Endothelial cell of umbilical vein (primary cell): ENCODE results near the gene CDC42BPG. TPM values are rescaled to one million over a fixed set of nuclear protein-coding genes. Genes with fewer than 3 reads are reported as not detected.

Source experiments
- BruUV-seq: library from RNA; stranded (reverse); fragments of 400-500 nt; replicated peaks from 2 replicates; lab custom pipeline; 2021; lab: Mats Ljungman, UMichigan
- CTCF ChIA-PET: fragments of 300-600, 350-600 bp; sonication (Branson Sonifier 250); formaldehyde crosslinking; loops from one replicate; lab custom pipeline; 2021; ENCODE audit warnings: antibody characterized with exemption, inconsistent platforms; lab: Charles Lee
- POLR2A ChIA-PET: fragments of 300-600, 350-600 bp; sonication (Branson Sonifier 250); formaldehyde crosslinking; loops from one replicate; lab custom pipeline; 2021; ENCODE audit warnings: antibody characterized with exemption, inconsistent platforms; lab: Charles Lee
- DNase-seq: peaks from one replicate; pipeline ENCODE4 v3.0.0-alpha.2; 2011; ENCODE audit warnings: low read depth, low spot score
- FAIRE-seq: peaks from 2 replicates; lab custom pipeline; 2011; peaks lifted over from hg19 to GRCh38; lab: Jason Lieb, UNC
- H2AFZ ChIP-seq: 2 replicates; pipeline ENCODE4 v1.6.0; 2012; ENCODE audit warnings: low read depth, low read length, control low read depth, inconsistent platforms
- H3K27ac ChIP-seq: 2 replicates; pipeline ENCODE4 v1.5.1; 2011; ENCODE audit warnings: low read depth, mild to moderate bottlenecking, control low read depth, low read length, moderate library complexity; ENCODE audit not compliant: insufficient read depth
- H3K27me3 ChIP-seq, 2 experiments: 2 replicates each; pipeline versions ENCODE4 v1.6.0 to v1.6.1; 2011; ENCODE audit warnings: low read length in 2 of 2, mixed read lengths in 1 of 2; ENCODE audit not compliant: control insufficient read depth in 2 of 2, insufficient read depth in 2 of 2
- H3K36me3 ChIP-seq, 2 experiments: 2 replicates in 1 of 2; 3 replicates in 1 of 2; pipeline ENCODE4 v1.5.1; 2011; ENCODE audit warnings: low read length in 2 of 2, mild to moderate bottlenecking in 1 of 2, moderate library complexity in 1 of 2; ENCODE audit not compliant: control insufficient read depth in 2 of 2, insufficient read depth in 2 of 2; ENCODE audit errors: extremely low read depth in 1 of 2
- H3K4me1 ChIP-seq: 3 replicates; pipeline ENCODE4 v1.5.1; 2011; ENCODE audit warnings: mild to moderate bottlenecking, low read length; ENCODE audit not compliant: control insufficient read depth, insufficient read depth; ENCODE audit errors: extremely low read depth
- H3K4me2 ChIP-seq: 2 replicates; pipeline ENCODE4 v1.6.1; 2011; ENCODE audit warnings: low read length, control low read depth, mixed read lengths; ENCODE audit not compliant: insufficient read depth
- H3K4me3 ChIP-seq, 3 experiments: fragments of 200-600 bp in 1 of 3; sonication (generic), shearing (Covaris generic) in 1 of 3; replicated peaks in 1 of 3; 2 replicates each; pipeline ENCODE4 v1.5.1; 2011 to 2016; ENCODE audit warnings: control low read depth in 3 of 3, low read length in 3 of 3, mild to moderate bottlenecking in 2 of 3, inconsistent platforms in 1 of 3, low read depth in 1 of 3, moderate library complexity in 1 of 3; ENCODE audit not compliant: insufficient read depth in 1 of 3
- H3K79me2 ChIP-seq: 2 replicates; pipeline ENCODE4 v1.6.0; 2012; ENCODE audit warnings: low read length, inconsistent platforms; ENCODE audit not compliant: control insufficient read depth, insufficient read depth
- H3K9ac ChIP-seq: replicated peaks from 2 replicates; pipeline ENCODE3; 2011; ENCODE audit warnings: low read length, control low read depth; ENCODE audit not compliant: insufficient read depth; ENCODE audit errors: extremely low read depth
- H3K9me1 ChIP-seq: replicated peaks from 3 replicates; pipeline ENCODE4 v1.6.0; 2011; ENCODE audit warnings: mild to moderate bottlenecking, low read length; ENCODE audit not compliant: control insufficient read depth, insufficient read depth; ENCODE audit errors: extremely low read depth
- H3K9me3 ChIP-seq: replicated peaks from 2 replicates; pipeline ENCODE4 v1.5.1; 2012; ENCODE audit warnings: low read length, inconsistent platforms; ENCODE audit not compliant: control insufficient read depth, insufficient read depth
- H4K20me1 ChIP-seq: replicated peaks from 2 replicates; pipeline ENCODE3; 2011; ENCODE audit warnings: mild to moderate bottlenecking, low read length; ENCODE audit not compliant: control insufficient read depth, insufficient read depth; ENCODE audit errors: extremely low read depth
- EZH2 ChIP-seq: IDR thresholded peaks from 2 replicates; pipeline ENCODE4 v1.6.1; 2012; ENCODE audit warnings: borderline replicate concordance, low read depth, mild to moderate bottlenecking, moderate library complexity, low read length, inconsistent platforms; ENCODE audit not compliant: severe bottlenecking
- FOS ChIP-seq: IDR thresholded peaks from 2 replicates; pipeline ENCODE4 v1.6.1; 2011; ENCODE audit warnings: mild to moderate bottlenecking, low read length, moderate library complexity, borderline replicate concordance; ENCODE audit not compliant: insufficient read depth
- GATA2 ChIP-seq: IDR thresholded peaks from 2 replicates; pipeline ENCODE4 v1.7.0; 2011; ENCODE audit warnings: low read depth, mild to moderate bottlenecking, moderate library complexity, mixed read lengths, low read length; ENCODE audit not compliant: insufficient read length, insufficient read depth
- JUN ChIP-seq: IDR thresholded peaks from 2 replicates; pipeline ENCODE4 v1.6.1; 2011; ENCODE audit warnings: borderline replicate concordance, low read depth; ENCODE audit not compliant: insufficient read length, insufficient read depth
- MAX ChIP-seq: IDR thresholded peaks from 2 replicates; pipeline ENCODE4 v1.6.1; 2011; ENCODE audit not compliant: insufficient read depth, insufficient read length
- MYC ChIP-seq: IDR thresholded peaks from one replicate; pipeline ENCODE4 v1.6.1; 2011; ENCODE audit warnings: mild to moderate bottlenecking, low read depth, low read length
- POLR2A ChIP-seq: IDR thresholded peaks from 2 replicates; pipeline ENCODE4 v1.6.1; 2012; ENCODE audit warnings: low read depth, mild to moderate bottlenecking, control low read depth, low read length
- POLR2AphosphoS5 ChIP-seq: IDR thresholded peaks from 2 replicates; pipeline ENCODE4 v1.6.1; 2012; ENCODE audit warnings: low read depth, mild to moderate bottlenecking, control low read depth, low read length, moderate library complexity; ENCODE audit not compliant: insufficient read depth
- dilution Hi-C: fragments of 300-500 bp; cut with MboI; formaldehyde crosslinking; loops from one replicate; pipeline ENCODE4 v1.15.0; 2019; ENCODE audit warnings: low sequenced_read_pairs; ENCODE audit not compliant: extremely low pct_ligation_motif_present
- intact Hi-C: fragments of 100-400 bp; cut with micrococcal nuclease; formaldehyde crosslinking; loops from one replicate; pipeline ENCODE4 v1.10.0; 2022
- polyA plus RNA-seq, 4 experiments: library from polyadenylated mRNA; depleted of rRNA in 3 of 4; stranded (reverse) in 3 of 4; unstranded in 1 of 4; fragments of >200 nt; gene quantifications; 2 replicates each; pipeline versions ENCODE4 v1.2.1 to v1.2.3, GENCODE V29; 2011 to 2012; ENCODE audit warnings: missing spikeins in 1 of 4
- total RNA-seq: library from RNA; stranded (reverse); gene quantifications from 2 replicates; pipeline ENCODE4 v1.2.3, GENCODE V29; 2021
- TF ChIP-seq, protein P1 (sequence below), 2 donors: IDR thresholded peaks; 1 replicate in 1 of 2; 2 replicates in 1 of 2; pipeline ENCODE4 v1.5.1; 2011; ENCODE audit warnings: low read length in 2 of 2, mild to moderate bottlenecking in 2 of 2, moderate library complexity in 2 of 2, control low read depth in 1 of 2, inconsistent platforms in 1 of 2, low read depth in 1 of 2; ENCODE audit not compliant: insufficient read depth in 1 of 2; ENCODE audit errors: extremely low read depth in 1 of 2

CDC42BPG gene
- total and polyA plus RNA-seq, 2 donors (not counting 3 experiments of a cell fraction or from before 2014, with no cell fraction given), result 0.19 to 0.42 TPM

DNA sequence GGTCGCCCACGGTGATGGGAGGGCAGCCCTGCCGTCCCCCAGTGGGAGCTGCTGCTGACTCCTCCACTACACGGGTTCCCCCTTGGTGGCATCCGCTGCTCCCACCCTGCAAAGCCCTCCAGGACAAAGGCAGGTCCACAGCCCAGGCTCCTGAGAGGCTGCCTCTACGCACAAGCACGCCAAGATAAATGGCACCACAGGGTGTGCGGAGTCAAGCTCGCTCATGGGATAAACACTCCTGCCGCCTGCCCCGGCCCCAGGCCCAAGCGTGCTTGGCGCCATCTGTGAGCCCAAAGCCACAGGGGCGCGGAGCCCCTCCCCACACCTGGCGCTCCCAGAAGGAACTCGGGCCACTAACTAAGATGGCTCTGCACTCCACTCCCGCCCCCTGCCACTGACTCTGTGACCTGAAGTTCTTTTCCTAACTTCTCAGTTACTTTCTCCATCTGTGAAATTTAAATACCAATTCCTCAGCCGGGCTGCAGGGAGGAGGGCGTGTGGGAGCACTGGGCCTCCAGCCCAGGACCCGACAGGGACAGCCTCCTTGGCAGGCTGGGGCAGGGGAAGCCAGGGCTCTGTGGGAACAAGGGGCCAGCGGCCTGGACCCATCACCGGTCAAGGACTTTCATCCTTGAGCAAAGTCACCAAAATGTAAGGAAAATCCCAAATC lies 19.1 kb upstream of the CDC42BPG start:
- no TSS peak for BruUV-seq
- peak overlapping the region; percentile 74 for H3K27ac ChIP-seq
- H3K36me3 ChIP-seq, result peaks cover 0 to 13% of the 10 kb centered on the region in 2 experiments
- dilution Hi-C loops (no loop called here), intact Hi-C loops (no loop called here)
- H3K4me3 ChIP-seq, result no peak overlapping the region
- peaks cover 80% of the 10 kb centered on the region for H3K79me2 ChIP-seq
- H3K4me2 ChIP-seq, result no peak overlapping the region
- peaks cover 39% of the 10 kb centered on the region for H3K4me1 ChIP-seq
- FAIRE-seq (no peak), DNase-seq (no peak)
- no peaks in the 10 kb centered on the region for H3K27me3 ChIP-seq
- H3K9me3 ChIP-seq, result no peaks in the 10 kb centered on the region
- H3K9me1 ChIP-seq, result no peaks in the 10 kb centered on the region
- H2AFZ ChIP-seq, result no peak overlapping the region
- POLR2A ChIA-PET, result interaction anchor here (0.7 to 1.2 kb wide), 2 partner anchors 14 to 15 kb away, joined by 3 to 5 read pairs; partner anchors contain the start of gene EHD1
- no peak for TF ChIP-seq JUN
- no peak for TF ChIP-seq FOS
- no peak for TF ChIP-seq POLR2A
- TF ChIP-seq POLR2AphosphoS5, result no peak
- TF ChIP-seq MYC, result no peak
- TF ChIP-seq GATA2, result no peak
- no peak for TF ChIP-seq MAX
- TF ChIP-seq, protein P1, sequence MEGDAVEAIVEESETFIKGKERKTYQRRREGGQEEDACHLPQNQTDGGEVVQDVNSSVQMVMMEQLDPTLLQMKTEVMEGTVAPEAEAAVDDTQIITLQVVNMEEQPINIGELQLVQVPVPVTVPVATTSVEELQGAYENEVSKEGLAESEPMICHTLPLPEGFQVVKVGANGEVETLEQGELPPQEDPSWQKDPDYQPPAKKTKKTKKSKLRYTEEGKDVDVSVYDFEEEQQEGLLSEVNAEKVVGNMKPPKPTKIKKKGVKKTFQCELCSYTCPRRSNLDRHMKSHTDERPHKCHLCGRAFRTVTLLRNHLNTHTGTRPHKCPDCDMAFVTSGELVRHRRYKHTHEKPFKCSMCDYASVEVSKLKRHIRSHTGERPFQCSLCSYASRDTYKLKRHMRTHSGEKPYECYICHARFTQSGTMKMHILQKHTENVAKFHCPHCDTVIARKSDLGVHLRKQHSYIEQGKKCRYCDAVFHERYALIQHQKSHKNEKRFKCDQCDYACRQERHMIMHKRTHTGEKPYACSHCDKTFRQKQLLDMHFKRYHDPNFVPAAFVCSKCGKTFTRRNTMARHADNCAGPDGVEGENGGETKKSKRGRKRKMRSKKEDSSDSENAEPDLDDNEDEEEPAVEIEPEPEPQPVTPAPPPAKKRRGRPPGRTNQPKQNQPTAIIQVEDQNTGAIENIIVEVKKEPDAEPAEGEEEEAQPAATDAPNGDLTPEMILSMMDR (IDR thresholded peaks at IDR 0.05; ENCODE audit: extremely low read depth in 1 of 2, insufficient read depth in 1 of 2, low read depth in 1 of 2, low read length in 2 of 2), result no peak
- no peak for TF ChIP-seq EZH2
- no peaks in the 10 kb centered on the region for H4K20me1 ChIP-seq
- CTCF ChIA-PET, result interaction anchor here (1.2 to 1.9 kb wide), 5 partner anchors 8 to 25 kb away, joined by 5 to 12 read pairs (median 7); no protein-coding TSS in a partner anchor
- no peak overlapping the region for H3K9ac ChIP-seq
